Thoracic aorta (tissue), 2 donors: ENCODE data around the gene IGFBP2. TPM values are rescaled to one million over a fixed set of nuclear protein-coding genes. Genes with fewer than 3 reads are reported as not detected.
A peak's percentile ranks its signal among the peaks of the same experiment; 100 is the strongest.

ENCODE experiments used
- ATAC-seq: fragments of 150-250 bp; one replicate; pipeline ENCODE4 v1.8.0; 2017; ENCODE audit warnings: low read depth; ENCODE audit not compliant: insufficient number of reproducible peaks, low FRiP score
- DNase-seq: peaks from one replicate; pipeline ENCODE4 v3.0.0-alpha.2; 2020; ENCODE audit warnings: low spot score
- H3K27ac ChIP-seq, 2 donors: fragments of 200-600 bp; sonication (generic); 1 replicate in 1 of 2; 2 replicates in 1 of 2; pipeline ENCODE4 v1.5.1; 2016; ENCODE audit warnings: mild to moderate bottlenecking in 2 of 2, moderate library complexity in 2 of 2
- H3K27me3 ChIP-seq: fragments of 200-600 bp; sonication (generic); replicated peaks from 2 replicates; pipeline ENCODE4 v1.6.0; 2016; ENCODE audit warnings: mild to moderate bottlenecking; ENCODE audit not compliant: insufficient read depth
- H3K36me3 ChIP-seq: fragments of 200-600 bp; sonication (generic); one replicate; pipeline ENCODE4 v1.5.1; 2016
- H3K4me1 ChIP-seq, 2 donors: fragments of 200-600 bp; sonication (generic); 1 replicate in 1 of 2; 2 replicates in 1 of 2; pipeline versions ENCODE4 v1.5.1 to v1.6.0; 2016; ENCODE audit warnings: low read depth in 2 of 2, mild to moderate bottlenecking in 1 of 2; ENCODE audit not compliant: control insufficient read depth in 1 of 2
- H3K4me3 ChIP-seq: fragments of 200-600 bp; sonication (generic); 2 replicates; pipeline ENCODE4 v1.5.1; 2016; ENCODE audit warnings: mild to moderate bottlenecking
- H3K9me3 ChIP-seq: fragments of 200-600 bp; sonication (generic); 2 replicates; pipeline ENCODE4 v1.5.1; 2016
- total RNA-seq, 2 donors: library from RNA; depleted of rRNA; stranded (reverse); fragments of >200 nt; gene quantifications; one replicate each; pipeline versions ENCODE4 v1.1.0 to v1.2.3, GENCODE V29; 2016
- TF ChIP-seq, protein P1 (sequence below): fragments of 200-600 bp; sonication (generic); IDR thresholded peaks from one replicate; pipeline ENCODE4 v1.5.1; 2019; ENCODE audit warnings: antibody characterized with exemption

The IGFBP2 gene
- total RNA-seq, 2 donors from 2014 or later, result 608 to 2,156 TPM

DNA sequence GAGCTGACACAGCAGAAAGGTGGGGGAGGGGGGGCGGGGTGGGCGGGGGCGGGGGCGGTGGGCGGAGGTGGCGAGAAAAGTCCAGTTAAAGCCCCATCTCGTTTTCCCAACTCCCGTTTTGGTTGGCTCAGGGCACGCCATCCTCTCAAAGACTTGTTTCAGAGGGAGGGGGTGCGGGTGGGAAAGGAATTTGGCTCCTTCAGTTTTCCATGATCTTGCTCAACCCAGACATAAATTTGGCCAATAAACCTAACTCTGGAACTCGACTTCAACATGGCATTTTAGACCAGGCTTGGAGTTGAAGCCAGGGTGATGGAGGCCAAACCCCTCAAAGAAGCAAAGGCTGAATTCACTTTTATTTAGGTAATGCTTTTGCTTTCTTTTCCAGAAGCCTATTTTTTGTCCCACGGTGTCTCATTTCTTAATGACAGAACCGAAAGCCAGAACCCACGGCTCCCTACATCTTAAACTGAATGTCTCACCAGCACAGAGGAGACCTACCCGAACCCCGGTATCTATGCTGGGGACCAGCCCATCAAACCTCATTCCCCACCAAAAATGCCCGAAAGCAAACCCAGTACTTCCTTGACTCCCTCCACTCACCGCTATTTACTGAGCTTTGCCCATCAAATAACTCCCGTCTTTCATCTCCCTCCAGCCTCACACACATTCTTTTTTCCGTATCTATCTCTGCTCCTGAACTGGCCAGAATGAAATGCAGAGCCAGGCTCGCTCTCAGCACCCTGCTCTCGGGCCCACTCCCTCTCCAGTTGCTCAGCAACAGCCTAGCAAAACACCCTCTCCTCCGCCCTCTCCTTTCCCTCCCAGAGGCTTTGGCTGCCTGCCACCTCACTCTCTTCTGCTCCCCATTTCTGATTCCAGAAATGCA is 57.9 kb downstream of the IGFBP2 start:
- peak; percentile 69 for DNase-seq
- H3K4me1 ChIP-seq, result peaks cover 40 to 57% of the 10 kb centered on the region in 2 donors

DNA sequence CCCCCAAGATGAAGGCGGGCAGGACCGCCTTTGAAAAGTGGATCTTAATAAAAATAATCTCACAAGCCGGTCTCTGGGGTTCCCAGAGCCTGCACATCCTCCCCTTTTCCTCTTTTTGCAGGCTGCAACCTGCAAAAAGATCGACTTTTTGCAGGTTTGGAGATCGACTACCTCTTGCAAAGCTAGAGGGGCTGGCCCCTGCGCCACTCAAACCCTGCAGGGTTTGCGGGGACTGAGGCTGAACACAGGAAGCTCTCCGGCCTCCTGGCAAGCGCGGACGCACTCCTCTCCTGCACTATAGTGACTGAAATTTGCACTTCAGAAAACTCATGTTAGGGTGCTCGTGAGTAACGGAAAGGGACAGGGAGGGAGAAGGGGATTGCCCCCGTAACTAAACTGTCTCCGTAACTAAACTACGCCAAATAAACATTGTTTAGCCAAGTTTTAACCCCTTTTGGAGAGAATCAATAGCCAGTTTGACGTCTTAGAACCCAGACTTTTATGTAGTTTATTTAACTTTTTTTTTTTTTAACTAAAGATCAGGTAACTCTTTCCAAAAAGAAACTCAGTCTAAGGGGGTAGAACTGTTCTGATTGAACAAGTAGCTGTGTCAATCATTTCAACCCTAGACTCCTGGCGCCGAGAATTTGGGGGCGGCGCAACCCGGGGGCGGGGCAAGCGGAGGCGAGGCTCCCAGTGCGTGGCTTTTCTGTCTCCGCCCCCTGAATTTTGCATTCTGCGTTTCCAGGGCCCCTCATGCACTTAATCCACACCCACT is 59.6 kb downstream of the IGFBP2 start:
- DNase-seq, result peak; percentile 54
- Histone ChIP-seq H3K27me3 (no peaks in the 10 kb centered on the region), H3K27ac (peak overlapping the region; percentile 92 to 96), H3K36me3 (no peaks in the 10 kb centered on the region), H3K4me3 (peak overlapping the region; percentile 86), H3K9me3 (no peaks in the 10 kb centered on the region), H3K4me1 (peaks cover 26 to 56% of the 10 kb centered on the region in 2 donors)
- TF ChIP-seq, protein P1, sequence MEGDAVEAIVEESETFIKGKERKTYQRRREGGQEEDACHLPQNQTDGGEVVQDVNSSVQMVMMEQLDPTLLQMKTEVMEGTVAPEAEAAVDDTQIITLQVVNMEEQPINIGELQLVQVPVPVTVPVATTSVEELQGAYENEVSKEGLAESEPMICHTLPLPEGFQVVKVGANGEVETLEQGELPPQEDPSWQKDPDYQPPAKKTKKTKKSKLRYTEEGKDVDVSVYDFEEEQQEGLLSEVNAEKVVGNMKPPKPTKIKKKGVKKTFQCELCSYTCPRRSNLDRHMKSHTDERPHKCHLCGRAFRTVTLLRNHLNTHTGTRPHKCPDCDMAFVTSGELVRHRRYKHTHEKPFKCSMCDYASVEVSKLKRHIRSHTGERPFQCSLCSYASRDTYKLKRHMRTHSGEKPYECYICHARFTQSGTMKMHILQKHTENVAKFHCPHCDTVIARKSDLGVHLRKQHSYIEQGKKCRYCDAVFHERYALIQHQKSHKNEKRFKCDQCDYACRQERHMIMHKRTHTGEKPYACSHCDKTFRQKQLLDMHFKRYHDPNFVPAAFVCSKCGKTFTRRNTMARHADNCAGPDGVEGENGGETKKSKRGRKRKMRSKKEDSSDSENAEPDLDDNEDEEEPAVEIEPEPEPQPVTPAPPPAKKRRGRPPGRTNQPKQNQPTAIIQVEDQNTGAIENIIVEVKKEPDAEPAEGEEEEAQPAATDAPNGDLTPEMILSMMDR, result no peak
- peak; percentile 24 for ATAC-seq

More for the DNA sequence above, 57.9 kb downstream of the IGFBP2 start:
- H3K27me3 ChIP-seq, result no peaks in the 10 kb centered on the region
- TF ChIP-seq, protein P1, result no peak
- H3K9me3 ChIP-seq, result no peaks in the 10 kb centered on the region
- peaks cover 2% of the 10 kb centered on the region for H3K36me3 ChIP-seq
- peak overlapping the region; percentile 86 for H3K4me3 ChIP-seq
- peak overlapping the region; percentile 92 to 96 for H3K27ac ChIP-seq
- ATAC-seq, result peak; percentile 51

DNA sequence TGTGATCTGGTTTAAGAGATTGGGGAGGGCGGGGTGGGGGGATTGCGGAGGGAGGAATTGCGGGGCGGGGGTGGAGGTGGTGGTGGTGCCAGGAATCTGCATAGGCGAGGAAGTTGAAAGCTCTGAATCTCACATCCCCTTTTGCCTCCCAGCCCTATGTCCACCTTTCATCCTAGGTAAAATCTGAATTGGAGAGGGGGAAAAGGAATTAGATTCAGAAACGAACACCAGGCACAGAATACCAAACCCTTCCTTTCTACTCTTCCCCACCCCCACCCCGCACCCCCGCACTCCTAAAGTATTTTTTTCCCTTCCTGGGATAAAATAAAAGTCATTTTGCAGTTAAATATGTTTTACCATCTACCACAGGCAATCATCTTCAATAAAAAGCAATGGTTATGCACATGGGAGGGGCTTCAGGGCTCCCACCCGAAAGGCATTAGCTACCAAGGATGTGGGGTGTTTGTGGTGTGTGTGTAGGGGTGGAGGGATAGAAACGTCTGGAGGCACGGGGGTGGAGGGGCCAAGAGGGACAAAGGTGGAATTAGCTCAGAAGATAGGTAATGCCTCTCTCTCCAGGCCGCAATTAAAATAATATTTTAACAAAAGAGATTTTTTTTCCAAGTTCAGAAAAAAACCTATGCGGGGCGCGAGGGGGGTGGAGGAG is 60.3 kb downstream of the IGFBP2 start:
- DNase-seq (no peak), ATAC-seq (no peak)
- Histone ChIP-seq H3K36me3 (no peaks in the 10 kb centered on the region), H3K4me1 (peaks cover 20 to 58% of the 10 kb centered on the region in 2 donors), H3K9me3 (no peaks in the 10 kb centered on the region), H3K27me3 (no peaks in the 10 kb centered on the region), H3K4me3 (peak overlapping the region; percentile 86), H3K27ac (peak overlapping the region; percentile 89 to 92)
- TF ChIP-seq, protein P1, result no peak

DNA sequence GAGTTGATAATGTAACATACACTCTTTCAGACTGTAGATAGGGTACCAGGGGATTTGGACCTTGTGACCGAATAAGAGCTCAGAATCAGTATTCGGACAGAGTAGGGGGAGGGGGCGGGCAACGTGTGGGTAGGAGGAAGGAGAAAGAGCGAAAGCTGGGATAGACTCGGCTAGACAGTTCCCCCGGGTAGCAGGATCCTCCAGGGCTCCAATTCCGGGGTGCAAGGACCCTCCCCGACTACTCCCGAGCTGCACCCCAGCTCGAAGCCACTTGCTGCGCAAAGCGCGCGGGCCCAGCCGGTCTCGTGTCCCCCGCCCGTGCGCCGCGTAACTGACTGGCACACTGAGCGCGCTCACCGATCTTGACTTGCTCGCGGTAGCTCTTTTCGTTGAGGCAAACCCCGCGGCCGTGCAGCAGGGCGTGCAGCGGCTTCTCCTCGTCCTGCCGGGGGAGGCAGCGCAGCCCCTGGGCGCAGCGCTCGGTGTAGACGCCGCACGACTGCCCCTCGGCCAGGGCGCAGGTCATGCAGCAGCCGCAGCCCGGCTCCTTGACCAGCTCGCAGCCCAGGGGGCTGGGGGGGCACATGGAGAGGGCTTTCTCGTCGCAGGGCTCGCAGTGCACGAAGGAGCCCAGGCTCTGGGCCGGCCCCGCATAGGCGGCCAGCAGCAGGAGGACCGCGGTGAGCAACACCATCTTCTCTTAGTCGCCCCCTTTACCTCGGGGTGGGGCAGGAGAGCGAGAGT is 61.0 kb downstream of the IGFBP2 start:
- DNase-seq (no peak), ATAC-seq (no peak)
- Histone ChIP-seq H3K4me3 (peak overlapping the region; percentile 86), H3K27ac (peak overlapping the region; percentile 89 to 92), H3K27me3 (no peaks in the 10 kb centered on the region), H3K9me3 (no peaks in the 10 kb centered on the region), H3K4me1 (peaks cover 15 to 58% of the 10 kb centered on the region in 2 donors), H3K36me3 (no peaks in the 10 kb centered on the region)
- TF ChIP-seq, protein P1, result no peak
